Measurements from ENCODE around the gene B4GALT5.
A peak's percentile ranks its signal among the peaks of the same experiment; 100 is the strongest.
"Not testable (repeated sequence)": the region's sequence is repeated elsewhere in the genome, so short reads cannot be mapped to it uniquely, and the experiment has no call there.

Gene B4GALT5

DNA sequence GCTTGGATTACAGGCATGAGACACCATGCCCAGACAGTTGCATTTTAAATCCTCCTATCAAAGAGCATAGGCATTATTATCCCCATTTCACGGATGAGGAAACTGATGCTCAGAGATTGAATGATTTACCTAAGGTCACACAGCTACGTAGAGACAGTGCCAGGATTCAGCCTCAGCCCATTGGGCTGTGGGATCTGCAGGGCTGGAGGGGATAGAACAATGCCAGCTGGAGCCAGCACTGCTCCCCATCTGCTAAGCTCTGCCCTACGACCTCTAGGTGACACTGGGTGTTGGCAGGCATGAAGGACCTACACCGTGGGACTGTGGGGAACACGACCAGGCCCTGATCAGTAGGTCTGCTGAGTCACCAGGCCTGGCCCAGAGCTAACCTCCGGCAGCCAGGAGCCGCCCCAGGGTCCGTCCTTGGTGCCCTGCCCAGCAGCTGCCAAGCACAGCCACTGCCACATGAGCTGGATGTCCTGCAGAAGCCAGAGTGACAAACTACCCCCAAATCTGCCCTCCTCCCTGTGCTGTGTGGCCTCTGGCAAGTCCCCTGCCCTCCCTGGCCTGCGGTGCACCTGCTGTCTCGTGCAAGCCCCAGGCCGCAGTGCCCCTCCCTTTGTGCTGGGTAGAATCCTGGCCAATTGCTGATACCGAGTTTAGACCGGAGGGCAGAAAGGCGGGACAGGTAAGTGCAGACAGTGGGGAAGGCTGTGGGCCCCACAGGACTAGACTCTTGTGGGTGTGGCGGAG is 98.1 kb downstream of the B4GALT5 start:
- DNase-seq (ENCODE audit: extremely low spot score, insufficient read length, low read depth) (no peak), FAIRE-seq (no peak)

- not testable (repeated sequence) for FAIRE-seq; DNase-seq (ENCODE audit: extremely low spot score, insufficient read length, low read depth)
Observed at GRCh38 chr20:49615051-49615400, 98.7 kb downstream of the B4GALT5 start.

GRCh38 chr20:49614338-49615050 is 99.2 kb downstream of the B4GALT5 start:
- DNase-seq (ENCODE audit: extremely low spot score, insufficient read length, low read depth) (no peak), FAIRE-seq (no peak)

DNA sequence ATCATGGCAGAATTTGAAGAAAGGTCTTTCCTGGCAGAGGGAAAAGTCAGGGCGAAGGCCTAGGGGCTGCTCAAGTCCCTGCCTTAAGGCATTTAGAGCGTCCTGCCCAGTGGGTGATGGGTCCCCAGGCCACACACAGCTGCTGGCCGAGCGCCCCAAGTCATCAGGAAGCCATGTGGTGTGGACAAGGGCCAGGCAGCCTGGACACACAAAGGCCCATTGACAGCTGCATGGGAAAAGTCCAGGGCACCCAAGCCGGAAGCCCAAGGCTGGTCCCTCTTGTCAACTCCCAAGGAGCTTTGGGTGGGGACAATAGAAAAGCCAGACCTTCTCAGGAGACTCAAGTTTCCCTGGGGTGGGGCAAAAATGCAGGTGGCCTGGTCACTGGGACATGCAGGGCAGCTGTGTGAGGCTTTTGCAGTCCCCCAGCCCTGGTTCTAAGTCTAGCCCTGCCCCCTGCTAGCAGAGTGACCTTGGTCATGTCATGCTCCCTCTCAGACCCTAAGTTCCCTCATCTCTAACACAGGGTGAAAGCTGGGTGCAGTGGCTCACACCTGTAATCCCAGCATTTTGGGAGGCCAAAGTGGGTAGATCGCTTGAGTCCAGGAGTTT is 101.4 kb downstream of the B4GALT5 start:
- DNase-seq (ENCODE audit: extremely low spot score, insufficient read length, low read depth) (no peak), FAIRE-seq (no peak)

DNA sequence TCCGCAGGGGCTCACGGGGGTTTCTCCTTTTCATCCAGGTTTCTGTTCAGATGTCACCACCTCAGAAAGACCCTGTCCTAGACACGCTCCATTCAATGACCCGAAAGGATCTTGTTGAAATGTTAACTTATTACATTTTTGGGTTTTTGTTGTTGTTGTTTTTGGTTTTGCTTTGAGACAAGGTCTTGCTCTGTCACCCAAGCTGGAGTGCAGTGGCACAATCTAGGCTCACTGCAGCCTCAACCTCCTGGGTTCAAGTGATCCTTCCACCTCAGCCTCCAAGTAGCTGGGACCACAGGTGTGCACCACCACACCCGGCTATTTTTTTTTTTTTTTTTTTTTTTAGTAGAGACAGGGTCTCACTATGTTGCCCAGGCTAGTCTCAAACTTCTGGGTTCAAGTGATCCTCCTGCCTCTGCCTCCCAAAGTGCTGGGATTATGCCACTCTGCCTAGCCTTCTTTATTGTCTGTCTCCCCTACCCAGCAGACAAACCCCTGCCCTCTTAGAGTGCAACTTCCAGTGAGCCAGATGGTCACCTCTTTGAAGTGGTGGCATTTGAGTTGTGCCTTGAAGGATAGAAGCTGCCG is 102.0 kb downstream of the B4GALT5 start:
- DNase-seq (ENCODE audit: extremely low spot score, insufficient read length, low read depth); FAIRE-seq: not testable (repeated sequence)

DNA sequence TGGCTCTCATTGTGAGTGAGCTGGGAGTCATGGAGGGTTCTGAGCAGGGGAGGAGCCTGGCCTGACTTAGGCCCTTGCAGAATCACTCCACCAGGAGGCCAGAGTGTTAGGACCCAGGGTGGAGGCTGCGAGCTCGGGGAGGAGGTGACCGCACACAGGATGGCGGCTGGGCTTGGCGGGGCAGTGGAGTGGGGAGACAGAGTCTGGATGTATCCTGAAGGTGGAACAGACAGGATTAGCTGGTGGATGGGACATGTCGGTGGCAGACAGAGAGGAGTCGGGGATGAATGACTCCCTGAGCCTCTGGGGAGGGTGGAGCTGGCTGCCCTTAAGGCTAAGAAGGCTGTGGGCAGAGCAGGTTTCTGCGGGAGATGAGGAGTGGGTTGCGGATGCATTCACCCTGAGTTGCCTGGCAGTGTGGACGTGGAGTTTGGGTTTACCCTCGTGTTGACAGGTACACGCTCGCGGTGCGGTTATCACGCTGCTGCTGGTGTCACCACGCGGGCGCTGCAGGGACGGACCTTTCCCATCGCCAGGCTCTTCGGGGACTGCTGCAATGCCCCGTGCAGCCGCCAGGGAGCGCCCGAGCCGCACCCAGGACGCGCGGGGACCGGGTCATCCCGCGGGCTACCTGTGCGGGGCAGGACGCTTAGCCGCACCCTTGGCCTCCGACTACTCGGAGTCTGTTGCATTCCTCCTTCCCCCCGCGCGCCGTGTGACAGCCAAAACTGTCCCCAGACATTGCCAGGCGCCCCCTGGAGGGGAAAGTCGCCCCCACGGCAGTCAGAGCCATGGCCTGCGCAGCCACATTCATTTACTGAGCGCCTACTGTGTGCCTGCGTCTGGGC is 102.8 kb downstream of the B4GALT5 start:
- DNase-seq (ENCODE audit: extremely low spot score, insufficient read length, low read depth) (peak; percentile 71), FAIRE-seq (peak; percentile 64)

GRCh38 chr20:49608752-49609670 is 104.7 kb downstream of the B4GALT5 start:
- peak; percentile 41 for FAIRE-seq
- DNase-seq (ENCODE audit: extremely low spot score, insufficient read length, low read depth), result peak; percentile 57

- no peak for DNase-seq (ENCODE audit: extremely low spot score, insufficient read length, low read depth)
- FAIRE-seq, result no peak
Observed at GRCh38 chr20:49607568-49607967, 106.1 kb downstream of the B4GALT5 start.

DNA sequence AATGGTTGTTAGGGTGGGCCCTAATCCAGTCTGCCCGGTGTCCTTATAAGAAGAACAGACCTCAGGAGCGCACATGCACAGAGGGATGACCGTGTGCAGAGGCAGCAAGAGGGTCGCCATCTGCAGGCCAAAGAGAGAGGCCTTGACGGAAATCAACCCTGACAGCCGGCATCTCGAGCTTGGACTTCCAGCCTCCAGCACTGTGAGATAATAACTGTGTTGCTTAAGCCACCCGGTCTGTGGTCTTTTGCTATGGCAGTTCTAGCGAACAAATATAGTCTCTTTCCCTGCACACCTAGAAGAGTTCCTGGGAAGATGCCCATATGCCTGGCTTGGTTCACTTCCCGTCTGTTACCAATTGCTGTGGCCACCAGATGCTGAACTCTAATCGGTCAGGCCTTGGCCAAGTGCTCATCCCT is 110.5 kb downstream of the B4GALT5 start:
- no peak for DNase-seq (ENCODE audit: extremely low spot score, insufficient read length, low read depth)
- no peak for FAIRE-seq

- DNase-seq (ENCODE audit: extremely low spot score, insufficient read length, low read depth) (no peak), FAIRE-seq (no peak)
Observed at GRCh38 chr20:49602345-49603208, 111.1 kb downstream of the B4GALT5 start.

GRCh38 chr20:49601153-49601924 is 112.3 kb downstream of the B4GALT5 start:
- FAIRE-seq, result no peak

DNA sequence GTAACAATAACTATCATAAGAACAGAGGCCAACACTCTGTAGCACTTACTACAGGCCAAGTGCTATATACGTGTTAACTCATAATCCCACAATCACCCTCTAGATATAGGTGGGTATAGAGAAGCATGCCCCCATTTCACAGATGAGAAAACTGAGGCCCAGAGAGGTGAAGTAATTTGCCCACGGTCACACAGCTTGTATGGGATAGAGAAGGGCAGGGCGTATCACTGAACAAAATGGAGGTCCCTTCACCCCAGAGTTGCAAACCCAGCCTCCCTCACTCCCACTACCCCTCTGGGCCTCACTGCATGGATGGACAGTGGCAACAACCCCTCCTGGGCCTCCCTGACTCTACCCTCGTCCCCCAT is 113.9 kb downstream of the B4GALT5 start:
- DNase-seq (ENCODE audit: extremely low spot score, insufficient read length, low read depth), result no peak
- no peak for FAIRE-seq

More at GRCh38 chr20:49601153-49601924, 112.3 kb downstream of the B4GALT5 start:
- DNase-seq (ENCODE audit: extremely low spot score, insufficient read length, low read depth), result no peak

- FAIRE-seq (no peak), DNase-seq (ENCODE audit: extremely low spot score, insufficient read length, low read depth) (no peak)
Observed at GRCh38 chr20:49597825-49598395, 115.8 kb downstream of the B4GALT5 start.

- no peak for FAIRE-seq
- no peak for DNase-seq (ENCODE audit: extremely low spot score, insufficient read length, low read depth)
Observed at GRCh38 chr20:49595811-49596561, 117.7 kb downstream of the B4GALT5 start.

- DNase-seq (ENCODE audit: extremely low spot score, insufficient read length, low read depth) (no peak), FAIRE-seq (no peak)
Observed at GRCh38 chr20:49595346-49595745, 118.3 kb downstream of the B4GALT5 start.

DNA sequence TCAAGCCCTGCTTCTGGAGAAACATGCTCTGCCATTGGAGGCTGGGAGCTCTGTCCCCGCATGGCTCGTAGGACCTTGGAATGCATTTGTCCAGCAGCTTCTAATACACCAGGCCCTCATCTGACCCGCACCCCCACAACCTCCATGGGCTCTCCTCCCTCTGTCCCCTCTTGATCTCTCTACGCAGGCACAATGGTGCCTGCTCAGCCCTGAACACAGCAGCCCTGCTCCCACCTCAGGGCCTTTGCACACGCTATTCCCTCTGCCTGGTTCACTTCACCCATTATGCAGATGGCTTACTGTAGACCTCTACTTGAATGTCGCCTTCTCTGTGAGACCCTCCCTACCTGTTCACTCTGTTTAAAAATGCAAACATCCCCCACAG is 118.8 kb downstream of the B4GALT5 start:
- FAIRE-seq (no peak), DNase-seq (ENCODE audit: extremely low spot score, insufficient read length, low read depth) (no peak)
